ENCODE data around the gene HTRA3.

- TF ChIP-seq CTCF (IDR thresholded peaks at IDR 0.05), result no peak
- TF ChIP-seq POLR2A (IDR thresholded peaks at IDR 0.05; ENCODE audit: low read depth), result no peak
- no peak for TF ChIP-seq EP300 (IDR thresholded peaks at IDR 0.05)
Measured at GRCh38 chr4:8251110-8251883, 18.3 kb upstream of the HTRA3 start.

Measured in esophagus muscularis mucosa (tissue), 4 donors.